Endodermal cell (in vitro differentiated cells): ENCODE measurements around the gene ZNF831. TPM values are rescaled to one million over a fixed set of nuclear protein-coding genes. Genes with fewer than 3 reads are reported as not detected.
A peak's percentile ranks its signal among the peaks of the same experiment; 100 is the strongest.

Experiments
- DNase-seq: peaks from one replicate; pipeline ENCODE4 v3.0.0-alpha.2; 2017
- H3K27ac ChIP-seq: 2 replicates; pipeline ENCODE4 v1.5.1; 2013; ENCODE audit warnings: mild to moderate bottlenecking, low read depth, low read length, moderate library complexity
- H3K27me3 ChIP-seq: 2 replicates; pipeline ENCODE4 v1.6.1; 2013; ENCODE audit warnings: mild to moderate bottlenecking, low read length, moderate library complexity; ENCODE audit not compliant: insufficient read depth, control insufficient read depth, poor library complexity, severe bottlenecking
- H3K36me3 ChIP-seq: 2 replicates; pipeline ENCODE4 v1.7.0; 2013; ENCODE audit warnings: mild to moderate bottlenecking, low read length, moderate library complexity; ENCODE audit not compliant: control insufficient read depth, insufficient read depth
- H3K4me1 ChIP-seq: one replicate; pipeline ENCODE4 v1.7.0; 2013; ENCODE audit warnings: low read length; ENCODE audit not compliant: control insufficient read depth, insufficient read depth
- H3K4me3 ChIP-seq: 2 replicates; pipeline ENCODE4 v1.5.1; 2013; ENCODE audit warnings: mild to moderate bottlenecking, low read length, moderate library complexity
- H3K9ac ChIP-seq: 2 replicates; pipeline ENCODE4 v1.6.1; 2013; ENCODE audit warnings: mild to moderate bottlenecking, low read length, moderate library complexity; ENCODE audit not compliant: poor library complexity, severe bottlenecking; ENCODE audit errors: extremely low read depth
- H3K9me3 ChIP-seq: 2 replicates; pipeline ENCODE4 v1.6.1; 2013; ENCODE audit warnings: mild to moderate bottlenecking, low read length, moderate library complexity; ENCODE audit not compliant: control insufficient read depth
- H3K27ac Mint-ChIP-seq: 2 replicates; pipeline ENCODE4 v1.8.0; 2020; ENCODE audit warnings: mixed read lengths
- H3K27me3 Mint-ChIP-seq: 2 replicates; pipeline ENCODE4 v1.8.0; 2021; ENCODE audit warnings: mild to moderate bottlenecking, mixed read lengths; ENCODE audit not compliant: insufficient read depth
- H3K36me3 Mint-ChIP-seq: 2 replicates; pipeline ENCODE4 v1.8.0; 2020; ENCODE audit warnings: low read depth, mixed read lengths
- H3K4me1 Mint-ChIP-seq: 2 replicates; pipeline ENCODE4 v1.8.0; 2020; ENCODE audit warnings: mixed read lengths
- H3K4me3 Mint-ChIP-seq: 2 replicates; pipeline ENCODE4 v1.8.0; 2020; ENCODE audit warnings: mild to moderate bottlenecking, moderate library complexity, mixed read lengths
- H3K9me3 Mint-ChIP-seq: 2 replicates; pipeline ENCODE4 v1.8.0; 2020; ENCODE audit warnings: mild to moderate bottlenecking, mixed read lengths
- CTCF ChIP-seq: fragments of 200-600 bp; sonication (generic); conservative IDR thresholded peaks from 2 replicates; pipeline ENCODE4 v1.5.0; 2021; ENCODE audit warnings: antibody characterized with exemption, mild to moderate bottlenecking
- WGBS, 2 experiments: methylation state at CpG; one replicate each; pipeline versions ENCODE4 v1.1.5 to v1.1.7; 2013; ENCODE audit warnings: missing lambda C conversion rate in 2 of 2, mixed read lengths in 1 of 2; ENCODE audit not compliant: insufficient coverage in 1 of 2, insufficient read length in 1 of 2; 5-methylcytosine and 5-hydroxymethylcytosine counted together
- total RNA-seq, 2 donors: library from RNA; stranded (reverse); fragmentation: NEBNext Ultra II Directional in 1 of 2; extraction: Animal tissue kit (Norgen Biotek cat#: 25700) in 1 of 2; gene quantifications; 2 replicates in 1 of 2; 3 replicates in 1 of 2; pipeline ENCODE4 v1.2.1, GENCODE V29; 2021

The ZNF831 gene
- total RNA-seq, 2 donors from 2014 or later: not detected

GRCh38 chr20:59170406-59171349 is 7.1 kb downstream of the ZNF831 start:
- H3K4me3 Mint-ChIP-seq: no peak overlapping the region
- H3K27me3 ChIP-seq: no peaks in the 10 kb centered on the region
- peak; percentile 39 for DNase-seq
- peaks cover 10% of the 10 kb centered on the region for H3K27me3 Mint-ChIP-seq
- no peaks in the 10 kb centered on the region for H3K36me3 Mint-ChIP-seq
- H3K9me3 Mint-ChIP-seq: peaks cover 19% of the 10 kb centered on the region
- no peak overlapping the region for H3K9ac ChIP-seq
- H3K27ac ChIP-seq: no peak overlapping the region
- peaks cover 6% of the 10 kb centered on the region for H3K4me1 Mint-ChIP-seq
- no peaks in the 10 kb centered on the region for H3K36me3 ChIP-seq
- TF ChIP-seq CTCF: no peak
- WGBS, 2 experiments: 75 to 77% methylated on average over 3 to 6 of the region's 6 CpGs
- no peak overlapping the region for H3K4me3 ChIP-seq
- H3K27ac Mint-ChIP-seq: peak overlapping the region; percentile 19
- H3K9me3 ChIP-seq: no peaks in the 10 kb centered on the region
- peaks cover 5% of the 10 kb centered on the region for H3K4me1 ChIP-seq

- Mint-ChIP-seq H3K9me3 (peaks cover 19% of the 10 kb centered on the region), H3K27ac (no peak overlapping the region), H3K36me3 (no peaks in the 10 kb centered on the region), H3K27me3 (peaks cover 10% of the 10 kb centered on the region), H3K4me3 (no peak overlapping the region), H3K4me1 (peaks cover 6% of the 10 kb centered on the region)
- TF ChIP-seq CTCF: no peak
- Histone ChIP-seq H3K27me3 (no peaks in the 10 kb centered on the region), H3K9ac (no peak overlapping the region), H3K4me3 (no peak overlapping the region), H3K36me3 (no peaks in the 10 kb centered on the region), H3K4me1 (peaks cover 5% of the 10 kb centered on the region), H3K9me3 (no peaks in the 10 kb centered on the region), H3K27ac (no peak overlapping the region)
- 92 to 98% methylated on average over 8 of the region's 8 CpGs for WGBS, 2 experiments
- peak; percentile 19 for DNase-seq
Observed at GRCh38 chr20:59171986-59172385, 8.4 kb downstream of the ZNF831 start.

- peak; percentile 44 for DNase-seq
- TF ChIP-seq CTCF: no peak
- Histone ChIP-seq H3K4me3 (no peak overlapping the region), H3K27ac (no peak overlapping the region), H3K4me1 (peaks cover 5% of the 10 kb centered on the region), H3K9ac (no peak overlapping the region), H3K36me3 (no peaks in the 10 kb centered on the region), H3K27me3 (no peaks in the 10 kb centered on the region), H3K9me3 (no peaks in the 10 kb centered on the region)
- WGBS, 2 experiments: 77 to 93% methylated on average over 4 to 5 of the region's 7 CpGs
- Mint-ChIP-seq H3K36me3 (no peaks in the 10 kb centered on the region), H3K27me3 (peaks cover 15% of the 10 kb centered on the region), H3K9me3 (peaks cover 13% of the 10 kb centered on the region), H3K4me1 (peaks cover 7% of the 10 kb centered on the region), H3K27ac (no peak overlapping the region), H3K4me3 (no peak overlapping the region)
Observed at GRCh38 chr20:59173938-59174491, 10.4 kb downstream of the ZNF831 start.
